ENCODE data around the gene DUSP22. TPM values are rescaled to one million over a fixed set of nuclear protein-coding genes. Genes with fewer than 3 reads are reported as not detected.
"Not testable (repeated sequence)": the region's sequence is repeated elsewhere in the genome, so short reads cannot be mapped to it uniquely, and the experiment has no call there.

DUSP22 gene
- polyA plus RNA-seq, 1 experiment: 5.4 TPM

DNA sequence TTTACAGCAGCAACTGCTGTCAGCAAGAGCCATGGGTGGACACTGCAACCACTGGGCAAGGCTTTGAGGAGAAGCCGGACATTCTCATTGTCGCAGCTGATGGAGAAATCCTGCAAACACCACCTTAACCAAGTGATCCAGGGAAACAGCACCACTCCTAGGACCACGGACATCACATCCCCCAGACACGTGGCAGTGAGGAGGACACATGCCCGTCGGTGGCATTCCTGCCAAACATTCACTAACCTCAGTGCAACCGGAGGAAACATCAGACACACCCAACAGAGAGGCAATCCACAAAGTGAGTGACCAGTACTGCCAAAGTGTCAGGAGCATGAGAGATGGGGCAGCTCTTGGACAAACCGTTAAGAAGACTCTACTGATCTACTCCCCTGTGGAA is 82.7 kb downstream of the DUSP22 start:
- Histone ChIP-seq H3K27me3 (ENCODE audit: control insufficient read depth, insufficient read depth, low read length) (peaks cover 23% of the 10 kb centered on the region), H3K4me3 (ENCODE audit: low read depth, low read length) (no peak overlapping the region), H3K9me3 (ENCODE audit: control insufficient read depth, insufficient read depth, low read length) (peaks cover 65% of the 10 kb centered on the region), H3K27ac (ENCODE audit: low read depth, low read length) (no peak overlapping the region)
- CTCF ChIA-PET: no interaction called here
- TF ChIP-seq, protein P1, sequence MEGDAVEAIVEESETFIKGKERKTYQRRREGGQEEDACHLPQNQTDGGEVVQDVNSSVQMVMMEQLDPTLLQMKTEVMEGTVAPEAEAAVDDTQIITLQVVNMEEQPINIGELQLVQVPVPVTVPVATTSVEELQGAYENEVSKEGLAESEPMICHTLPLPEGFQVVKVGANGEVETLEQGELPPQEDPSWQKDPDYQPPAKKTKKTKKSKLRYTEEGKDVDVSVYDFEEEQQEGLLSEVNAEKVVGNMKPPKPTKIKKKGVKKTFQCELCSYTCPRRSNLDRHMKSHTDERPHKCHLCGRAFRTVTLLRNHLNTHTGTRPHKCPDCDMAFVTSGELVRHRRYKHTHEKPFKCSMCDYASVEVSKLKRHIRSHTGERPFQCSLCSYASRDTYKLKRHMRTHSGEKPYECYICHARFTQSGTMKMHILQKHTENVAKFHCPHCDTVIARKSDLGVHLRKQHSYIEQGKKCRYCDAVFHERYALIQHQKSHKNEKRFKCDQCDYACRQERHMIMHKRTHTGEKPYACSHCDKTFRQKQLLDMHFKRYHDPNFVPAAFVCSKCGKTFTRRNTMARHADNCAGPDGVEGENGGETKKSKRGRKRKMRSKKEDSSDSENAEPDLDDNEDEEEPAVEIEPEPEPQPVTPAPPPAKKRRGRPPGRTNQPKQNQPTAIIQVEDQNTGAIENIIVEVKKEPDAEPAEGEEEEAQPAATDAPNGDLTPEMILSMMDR (IDR thresholded peaks at IDR 0.05; ENCODE audit: low read depth, low read length): no peak
- DNase-seq (ENCODE audit: low read depth, low spot score): no peak
- POLR2A ChIA-PET: no interaction called here

- Histone ChIP-seq H3K4me3 (ENCODE audit: low read depth, low read length) (no peak overlapping the region), H3K9me3 (ENCODE audit: control insufficient read depth, insufficient read depth, low read length) (peaks cover 69% of the 10 kb centered on the region), H3K27me3 (ENCODE audit: control insufficient read depth, insufficient read depth, low read length) (peaks cover 19% of the 10 kb centered on the region), H3K27ac (ENCODE audit: low read depth, low read length) (no peak overlapping the region)
- DNase-seq (ENCODE audit: low read depth, low spot score): no peak
- ChIA-PET CTCF (interaction anchor here (1.0 kb wide), 1 partner anchor 32 kb away, joined by 4 read pairs; no protein-coding TSS in a partner anchor), POLR2A (no interaction called here)
- TF ChIP-seq, protein P1 (IDR thresholded peaks at IDR 0.05; ENCODE audit: low read depth, low read length): no peak
Observed at GRCh38 chr6:376827-377640, 84.7 kb downstream of the DUSP22 start.

DNA sequence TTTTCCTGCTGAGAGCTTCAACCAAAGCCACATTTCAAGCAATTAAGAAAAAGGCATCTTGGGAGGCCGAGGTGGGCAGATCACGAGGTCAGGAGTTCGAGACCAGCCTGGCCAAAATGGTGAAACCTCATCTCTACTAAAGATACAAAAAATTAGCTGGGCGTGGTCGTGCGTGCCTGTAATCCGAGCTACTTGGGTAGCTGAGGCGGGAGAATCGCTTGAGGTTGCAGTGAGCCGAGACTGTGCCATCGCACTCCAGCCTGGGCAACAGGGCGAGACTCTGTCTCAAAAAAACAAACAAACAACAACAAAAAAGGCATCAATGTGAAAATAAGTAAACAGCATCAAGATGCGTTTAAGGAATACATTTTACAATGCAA is 85.3 kb downstream of the DUSP22 start:
- CTCF ChIA-PET; H3K27ac ChIP-seq (ENCODE audit: low read depth, low read length); H3K4me3 ChIP-seq (ENCODE audit: low read depth, low read length); POLR2A ChIA-PET; DNase-seq (ENCODE audit: low read depth, low spot score): not testable (repeated sequence)
- peaks cover 14% of the 10 kb centered on the region for H3K27me3 ChIP-seq (ENCODE audit: control insufficient read depth, insufficient read depth, low read length)
- peaks cover 65% of the 10 kb centered on the region for H3K9me3 ChIP-seq (ENCODE audit: control insufficient read depth, insufficient read depth, low read length)

DNA sequence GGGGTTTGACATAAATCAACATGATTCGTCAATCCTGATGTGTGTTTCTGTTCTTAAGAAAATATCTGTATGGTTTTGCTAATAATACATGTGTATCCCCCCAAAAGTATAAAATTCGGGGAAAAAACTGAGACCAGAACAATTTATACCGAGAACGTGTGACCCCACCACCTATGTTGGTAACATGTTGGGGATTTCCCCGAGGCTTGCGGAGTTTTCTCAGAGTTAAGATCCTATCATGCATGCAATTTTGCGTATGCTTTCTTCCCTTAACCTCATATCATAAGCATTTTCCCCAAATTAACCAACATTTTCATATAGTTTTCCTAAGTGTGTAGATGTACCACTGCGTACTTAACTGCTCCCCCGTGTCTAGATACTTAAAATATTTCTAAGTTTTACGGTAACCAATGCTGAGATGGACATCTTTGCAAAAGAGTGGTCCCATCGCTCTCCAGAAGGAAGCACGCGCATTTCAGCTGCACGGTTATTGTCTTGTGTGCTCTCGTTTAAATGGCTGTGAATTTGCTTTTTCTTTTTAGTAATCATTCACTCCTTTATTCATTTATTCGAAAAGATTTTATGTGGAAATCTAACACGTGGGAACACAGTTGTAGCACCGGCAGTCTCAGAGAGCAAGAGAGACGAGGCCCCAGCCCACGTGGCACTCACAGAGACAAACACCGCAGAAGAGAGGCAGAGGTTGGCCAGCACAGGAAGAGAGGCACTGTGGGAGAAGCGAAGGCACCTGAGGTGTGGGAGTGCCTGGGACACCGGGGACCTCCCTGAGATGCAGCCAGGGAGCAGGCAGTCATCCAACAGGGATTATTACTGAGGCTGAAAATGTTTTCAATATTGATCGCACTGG is 86.0 kb downstream of the DUSP22 start:
- CTCF ChIA-PET: no interaction called here
- no peak overlapping the region for H3K27ac ChIP-seq (ENCODE audit: low read depth, low read length)
- H3K9me3 ChIP-seq (ENCODE audit: control insufficient read depth, insufficient read depth, low read length): peaks cover 58% of the 10 kb centered on the region
- TF ChIP-seq, protein P1 (IDR thresholded peaks at IDR 0.05; ENCODE audit: low read depth, low read length): no peak
- peaks cover 8% of the 10 kb centered on the region for H3K27me3 ChIP-seq (ENCODE audit: control insufficient read depth, insufficient read depth, low read length)
- no peak overlapping the region for H3K4me3 ChIP-seq (ENCODE audit: low read depth, low read length)
- POLR2A ChIA-PET: no interaction called here
- DNase-seq (ENCODE audit: low read depth, low spot score): no peak

- H3K27ac ChIP-seq (ENCODE audit: low read depth, low read length): no peak overlapping the region
- H3K9me3 ChIP-seq (ENCODE audit: control insufficient read depth, insufficient read depth, low read length): peaks cover 52% of the 10 kb centered on the region
- no peak overlapping the region for H3K4me3 ChIP-seq (ENCODE audit: low read depth, low read length)
- DNase-seq (ENCODE audit: low read depth, low spot score): no peak
- POLR2A ChIA-PET: interaction anchor here (0.6 kb wide), 1 partner anchor 44 kb away, joined by 6 read pairs; no protein-coding TSS in a partner anchor
- CTCF ChIA-PET: no interaction called here
- TF ChIP-seq, protein P1 (IDR thresholded peaks at IDR 0.05; ENCODE audit: low read depth, low read length): no peak
- H3K27me3 ChIP-seq (ENCODE audit: control insufficient read depth, insufficient read depth, low read length): peaks cover 4% of the 10 kb centered on the region
Observed at GRCh38 chr6:378958-379409, 86.7 kb downstream of the DUSP22 start.

All from AG04450 (cell line).